ENCODE data around the gene IFI27. TPM values are rescaled to one million over a fixed set of nuclear protein-coding genes. Genes with fewer than 3 reads are reported as not detected.

Gene IFI27
- total RNA-seq, 1 donor from 2014 or later, result 0.64 TPM

DNA sequence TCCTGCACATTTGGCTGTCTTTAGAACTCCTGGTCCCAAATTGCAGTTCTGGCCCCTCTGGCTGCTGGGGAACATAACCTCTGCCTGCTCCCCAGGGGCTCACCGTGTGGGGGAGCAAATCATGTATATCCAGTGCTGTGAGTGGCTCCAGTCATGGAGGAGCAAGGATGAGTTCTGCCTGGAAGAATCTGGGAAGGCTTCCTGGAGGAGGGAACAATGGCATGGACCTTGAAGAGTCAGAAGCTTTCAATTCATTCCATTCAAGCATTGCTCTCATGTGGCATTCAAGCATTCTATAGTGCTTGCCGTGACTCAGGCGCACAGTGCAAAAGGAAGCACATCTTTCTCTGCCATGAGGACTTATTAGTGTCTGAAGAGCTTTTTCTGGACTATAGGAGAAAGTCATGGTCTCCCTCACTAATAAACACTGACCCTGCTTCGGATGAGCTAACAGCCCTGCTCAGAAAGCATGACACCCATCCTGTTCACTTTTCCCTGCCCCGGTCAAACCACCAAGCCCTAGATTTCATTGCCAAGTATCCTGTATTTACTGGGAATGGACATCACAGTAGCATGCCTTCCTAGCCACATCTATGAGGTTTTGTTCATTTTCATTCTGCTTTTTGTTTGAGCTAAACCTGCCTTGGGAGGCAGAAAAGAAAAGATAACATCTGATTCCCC is 3.5 kb downstream of the IFI27 start:
- Mint-ChIP-seq H3K27me3 (peaks cover 34% of the 10 kb centered on the region), H3K27ac (no peak overlapping the region), H3K4me3 (no peak overlapping the region), H3K36me3 (ENCODE audit: low read depth) (no peaks in the 10 kb centered on the region), H3K9me3 (no peaks in the 10 kb centered on the region), H3K4me1 (no peaks in the 10 kb centered on the region)
- ChIA-PET POLR2A (no interaction called here), CTCF (no interaction called here)
- ATAC-seq (ENCODE audit: low read depth) (no peak), DNase-seq (no peak)
- TF ChIP-seq, protein P1, sequence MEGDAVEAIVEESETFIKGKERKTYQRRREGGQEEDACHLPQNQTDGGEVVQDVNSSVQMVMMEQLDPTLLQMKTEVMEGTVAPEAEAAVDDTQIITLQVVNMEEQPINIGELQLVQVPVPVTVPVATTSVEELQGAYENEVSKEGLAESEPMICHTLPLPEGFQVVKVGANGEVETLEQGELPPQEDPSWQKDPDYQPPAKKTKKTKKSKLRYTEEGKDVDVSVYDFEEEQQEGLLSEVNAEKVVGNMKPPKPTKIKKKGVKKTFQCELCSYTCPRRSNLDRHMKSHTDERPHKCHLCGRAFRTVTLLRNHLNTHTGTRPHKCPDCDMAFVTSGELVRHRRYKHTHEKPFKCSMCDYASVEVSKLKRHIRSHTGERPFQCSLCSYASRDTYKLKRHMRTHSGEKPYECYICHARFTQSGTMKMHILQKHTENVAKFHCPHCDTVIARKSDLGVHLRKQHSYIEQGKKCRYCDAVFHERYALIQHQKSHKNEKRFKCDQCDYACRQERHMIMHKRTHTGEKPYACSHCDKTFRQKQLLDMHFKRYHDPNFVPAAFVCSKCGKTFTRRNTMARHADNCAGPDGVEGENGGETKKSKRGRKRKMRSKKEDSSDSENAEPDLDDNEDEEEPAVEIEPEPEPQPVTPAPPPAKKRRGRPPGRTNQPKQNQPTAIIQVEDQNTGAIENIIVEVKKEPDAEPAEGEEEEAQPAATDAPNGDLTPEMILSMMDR (IDR thresholded peaks at IDR 0.05), result no peak
- intact Hi-C loops (cut with micrococcal nuclease), result no loop called here

DNA sequence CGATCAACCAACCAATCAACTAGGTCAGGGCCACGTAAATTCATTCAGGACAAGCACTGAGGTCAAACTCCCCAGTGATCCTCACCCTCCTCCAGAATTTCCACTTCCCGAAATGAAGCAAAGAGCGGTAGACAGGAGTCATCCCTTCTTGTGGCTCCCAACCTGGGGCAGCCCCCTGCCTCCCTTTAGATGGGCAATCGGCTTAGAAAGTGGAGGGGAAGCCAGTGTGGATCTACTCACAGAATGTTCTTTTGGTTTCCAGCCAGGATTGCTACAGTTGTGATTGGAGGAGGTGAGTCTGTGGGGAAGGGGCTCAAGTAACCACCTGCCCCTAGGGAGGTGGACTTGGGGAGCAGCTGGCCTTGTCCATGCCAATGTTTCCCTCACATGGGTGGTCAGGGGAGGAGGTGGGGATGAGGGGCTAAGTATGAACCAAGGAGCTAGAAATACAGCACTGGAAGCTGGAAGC is 4.1 kb downstream of the IFI27 start:
- ChIA-PET POLR2A (no interaction called here), CTCF (no interaction called here)
- H3K27ac Mint-ChIP-seq, result no peak overlapping the region
- intact Hi-C loops (cut with micrococcal nuclease), result no loop called here
- ATAC-seq (ENCODE audit: low read depth) (no peak), DNase-seq (no peak)
- no peaks in the 10 kb centered on the region for H3K36me3 Mint-ChIP-seq (ENCODE audit: low read depth)
- no peaks in the 10 kb centered on the region for H3K4me1 Mint-ChIP-seq
- no peak overlapping the region for H3K4me3 Mint-ChIP-seq
- H3K27me3 Mint-ChIP-seq, result peaks cover 34% of the 10 kb centered on the region
- H3K9me3 Mint-ChIP-seq, result peaks cover 3% of the 10 kb centered on the region
- TF ChIP-seq, protein P1 (IDR thresholded peaks at IDR 0.05), result no peak

DNA sequence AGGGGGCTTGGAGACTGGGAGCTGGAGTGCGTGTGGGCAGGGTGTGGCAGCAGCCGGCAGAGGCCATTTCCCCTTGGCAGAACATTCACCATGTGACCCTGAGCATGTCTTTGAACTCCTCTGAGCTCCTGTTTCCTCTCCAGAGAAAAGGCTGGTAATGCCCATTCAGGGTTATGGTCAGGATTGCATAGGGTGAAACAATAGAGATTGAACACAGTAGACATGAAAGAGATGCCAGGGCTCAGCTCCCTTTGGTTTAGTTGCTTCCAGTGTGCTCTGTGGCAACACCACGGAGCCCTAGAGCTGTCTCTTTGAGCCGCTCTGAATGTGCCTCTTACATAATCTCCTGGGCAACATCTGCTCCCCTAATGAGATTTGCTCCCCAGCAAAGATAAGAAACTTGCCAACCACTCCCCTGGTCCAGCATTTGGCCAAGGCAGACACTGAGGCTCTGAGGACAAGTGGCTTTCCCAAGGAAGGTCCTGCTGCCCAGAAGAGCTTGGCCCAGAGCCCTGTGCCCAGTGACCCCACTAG is 4.6 kb downstream of the IFI27 start:
- Mint-ChIP-seq H3K4me3 (no peak overlapping the region), H3K36me3 (ENCODE audit: low read depth) (no peaks in the 10 kb centered on the region), H3K27me3 (peaks cover 34% of the 10 kb centered on the region), H3K27ac (no peak overlapping the region), H3K4me1 (no peaks in the 10 kb centered on the region), H3K9me3 (peaks cover 4% of the 10 kb centered on the region)
- intact Hi-C loops (cut with micrococcal nuclease), result no loop called here
- ATAC-seq (ENCODE audit: low read depth) (no peak), DNase-seq (no peak)
- TF ChIP-seq, protein P1 (IDR thresholded peaks at IDR 0.05), result no peak
- ChIA-PET CTCF (no interaction called here), POLR2A (no interaction called here)

DNA sequence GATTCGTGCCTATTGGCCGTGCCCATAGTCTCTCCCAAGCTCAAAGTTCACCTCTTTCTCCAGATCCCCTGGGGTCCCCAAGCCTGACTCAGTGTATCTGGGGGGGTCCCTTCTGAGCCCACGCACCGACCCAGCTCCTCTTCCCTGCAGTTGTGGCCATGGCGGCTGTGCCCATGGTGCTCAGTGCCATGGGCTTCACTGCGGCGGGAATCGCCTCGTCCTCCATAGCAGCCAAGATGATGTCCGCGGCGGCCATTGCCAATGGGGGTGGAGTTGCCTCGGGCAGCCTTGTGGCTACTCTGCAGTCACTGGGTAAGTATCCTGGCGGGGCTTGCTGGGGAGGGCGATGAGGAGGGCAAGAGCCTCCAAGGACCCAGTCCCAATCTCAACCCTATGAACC is 5.1 kb downstream of the IFI27 start:
- ChIA-PET POLR2A (no interaction called here), CTCF (no interaction called here)
- DNase-seq (no peak), ATAC-seq (ENCODE audit: low read depth) (no peak)
- intact Hi-C loops (cut with micrococcal nuclease), result no loop called here
- Mint-ChIP-seq H3K27me3 (peaks cover 36% of the 10 kb centered on the region), H3K4me3 (no peak overlapping the region), H3K4me1 (no peaks in the 10 kb centered on the region), H3K27ac (no peak overlapping the region), H3K36me3 (ENCODE audit: low read depth) (no peaks in the 10 kb centered on the region), H3K9me3 (peaks cover 4% of the 10 kb centered on the region)
- TF ChIP-seq, protein P1 (IDR thresholded peaks at IDR 0.05), result no peak

DNA sequence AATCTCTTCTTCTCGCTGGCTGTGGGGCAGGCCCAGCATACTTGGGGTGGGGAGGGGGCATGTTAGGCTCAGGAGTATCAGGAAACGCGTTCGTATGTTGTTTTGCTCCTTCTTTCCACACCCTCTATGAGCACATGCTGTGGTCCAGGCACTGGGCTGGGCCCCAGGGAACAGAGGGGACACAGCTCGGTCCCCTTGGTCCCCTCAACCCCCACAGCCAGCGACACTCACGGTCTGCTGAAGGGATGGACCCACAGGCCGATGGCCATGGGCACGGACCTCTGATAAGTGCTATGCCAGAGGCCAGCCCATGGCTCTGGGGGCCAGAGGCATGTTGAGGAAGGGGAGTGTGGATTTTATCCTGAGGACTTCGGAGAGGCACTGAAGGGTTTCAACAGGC is 6.2 kb downstream of the IFI27 start:
- DNase-seq (no peak), ATAC-seq (ENCODE audit: low read depth) (no peak)
- peaks cover 11% of the 10 kb centered on the region for H3K9me3 Mint-ChIP-seq
- ChIA-PET POLR2A (no interaction called here), CTCF (no interaction called here)
- intact Hi-C loops (cut with micrococcal nuclease), result no loop called here
- H3K4me1 Mint-ChIP-seq, result no peaks in the 10 kb centered on the region
- H3K27ac Mint-ChIP-seq, result no peak overlapping the region
- no peaks in the 10 kb centered on the region for H3K36me3 Mint-ChIP-seq (ENCODE audit: low read depth)
- H3K27me3 Mint-ChIP-seq, result peaks cover 40% of the 10 kb centered on the region
- H3K4me3 Mint-ChIP-seq, result no peak overlapping the region
- TF ChIP-seq, protein P1 (IDR thresholded peaks at IDR 0.05), result no peak

All from activated B cell treated with CpG ODN at 0.5 μM for 24 hours (primary cell).